IMR-90 (cell line): ENCODE results near the gene ERVH48-1. TPM values are rescaled to one million over a fixed set of nuclear protein-coding genes. Genes with fewer than 3 reads are reported as not detected.
"Not testable (repeated sequence)": the region's sequence is repeated elsewhere in the genome, so short reads cannot be mapped to it uniquely, and the experiment has no call there.

ENCODE experiments used
- ATAC-seq: fragments of 200-7000 bp; cut with Tn5 transposase; 2 replicates; pipeline ENCODE4 v1.9.1; 2020; ENCODE audit warnings: low read depth, mild to moderate bottlenecking, moderate library complexity
- BruUV-seq: library from RNA; stranded (reverse); fragments of 400-500 nt; replicated peaks from 2 replicates; lab custom pipeline; 2021; lab: Mats Ljungman, UMichigan
- CTCF ChIA-PET: fragments of 300-600 bp; formaldehyde crosslinking; extraction: SDS; loops from one replicate; lab custom pipeline; 2021; ENCODE audit warnings: antibody characterized with exemption; lab: Yijun Ruan, JAX
- POLR2A ChIA-PET: fragments of 300-600 bp; sonication (Branson Sonifier 250); formaldehyde crosslinking; loops from one replicate; lab custom pipeline; 2022; ENCODE audit warnings: antibody characterized with exemption; ENCODE audit not compliant: unreplicated experiment; lab: Charles Lee
- DNase-seq: peaks from one replicate; pipeline ENCODE4 v3.0.0; 2013
- H2AFZ ChIP-seq: replicated peaks from 2 replicates; pipeline ENCODE3; 2013; ENCODE audit warnings: low read length, mild to moderate bottlenecking; ENCODE audit not compliant: poor library complexity
- H2AK5ac ChIP-seq: 2 replicates; pipeline ENCODE4 v1.6.1; 2013; ENCODE audit warnings: low read depth, low read length, inconsistent platforms
- H2AK9ac ChIP-seq: replicated peaks from 2 replicates; pipeline ENCODE3; 2013; ENCODE audit warnings: mild to moderate bottlenecking, low read depth, low read length, moderate library complexity; ENCODE audit not compliant: poor library complexity
- H2BK120ac ChIP-seq: 2 replicates; pipeline ENCODE4 v1.6.1; 2013; ENCODE audit warnings: low read depth, low read length, inconsistent platforms
- H2BK15ac ChIP-seq: 3 replicates; pipeline ENCODE4 v1.6.1; 2013; ENCODE audit warnings: low read depth, low read length, inconsistent platforms
- H2BK20ac ChIP-seq: 2 replicates; pipeline ENCODE4 v1.6.1; 2013; ENCODE audit warnings: low read depth, mild to moderate bottlenecking, inconsistent platforms, low read length, moderate library complexity
- H2BK5ac ChIP-seq: 2 replicates; pipeline ENCODE4 v1.6.1; 2013; ENCODE audit warnings: mild to moderate bottlenecking, low read depth, low read length, inconsistent platforms; ENCODE audit not compliant: poor library complexity, severe bottlenecking
- H3K14ac ChIP-seq: replicated peaks from 2 replicates; pipeline ENCODE4 v1.6.1; 2013; ENCODE audit warnings: low read depth, low read length, inconsistent platforms
- H3K18ac ChIP-seq: 2 replicates; pipeline ENCODE4 v1.6.1; 2013; ENCODE audit warnings: low read depth, low read length, control low read depth
- H3K23ac ChIP-seq: 2 replicates; pipeline ENCODE4 v1.6.1; 2013; ENCODE audit warnings: low read depth, low read length, inconsistent platforms
- H3K27ac ChIP-seq: 2 replicates; pipeline ENCODE4 v1.5.1; 2013; ENCODE audit warnings: mild to moderate bottlenecking, control low read depth, low read length; ENCODE audit not compliant: insufficient read depth
- H3K27me3 ChIP-seq: 2 replicates; pipeline ENCODE4 v1.6.1; 2013; ENCODE audit warnings: low read length; ENCODE audit not compliant: control insufficient read depth, insufficient read depth
- H3K36me3 ChIP-seq: 2 replicates; pipeline ENCODE4 v1.6.1; 2013; ENCODE audit warnings: low read length, mixed read lengths; ENCODE audit not compliant: control insufficient read depth, insufficient read depth
- H3K4ac ChIP-seq: 2 replicates; pipeline ENCODE4 v1.6.1; 2013; ENCODE audit warnings: low read depth, low read length, inconsistent platforms
- H3K4me1 ChIP-seq: 2 replicates; pipeline ENCODE4 v1.6.1; 2013; ENCODE audit warnings: low read length, mixed read lengths; ENCODE audit not compliant: control insufficient read depth, insufficient read depth
- H3K4me2 ChIP-seq: 2 replicates; pipeline ENCODE4 v1.6.1; 2013; ENCODE audit warnings: low read depth, mild to moderate bottlenecking, control low read depth, low read length, moderate library complexity
- H3K4me3 ChIP-seq: 2 replicates; pipeline ENCODE4 v1.5.1; 2013; ENCODE audit warnings: low read depth, mild to moderate bottlenecking, control low read depth, low read length, moderate library complexity; ENCODE audit not compliant: insufficient read depth
- H3K56ac ChIP-seq: 2 replicates; pipeline ENCODE4 v1.6.1; 2013; ENCODE audit warnings: low read length, inconsistent platforms; ENCODE audit not compliant: insufficient read depth; ENCODE audit errors: extremely low read depth
- H3K79me1 ChIP-seq, 2 experiments: 2 replicates each; pipeline ENCODE4 v1.6.1; 2013; ENCODE audit warnings: low read length in 2 of 2, inconsistent platforms in 1 of 2, low read depth in 1 of 2
- H3K9ac ChIP-seq: 2 replicates; pipeline ENCODE4 v1.6.1; 2013; ENCODE audit warnings: low read depth, low read length, control low read depth
- H3K9me1 ChIP-seq: 2 replicates; pipeline ENCODE4 v1.6.1; 2013; ENCODE audit warnings: low read length, inconsistent platforms; ENCODE audit not compliant: insufficient read depth
- H3K9me3 ChIP-seq: 2 replicates; pipeline ENCODE4 v1.6.1; 2013; ENCODE audit warnings: low read length; ENCODE audit not compliant: control insufficient read depth, insufficient read depth
- H4K20me1 ChIP-seq: 2 replicates; pipeline ENCODE4 v1.6.1; 2013; ENCODE audit warnings: low read length, inconsistent platforms; ENCODE audit not compliant: insufficient read depth
- H4K5ac ChIP-seq: 2 replicates; pipeline ENCODE4 v1.6.1; 2013; ENCODE audit warnings: mild to moderate bottlenecking, low read depth, low read length, control low read depth
- H4K8ac ChIP-seq, 2 experiments: 2 replicates each; pipeline ENCODE4 v1.6.1; 2013; ENCODE audit warnings: low read depth in 2 of 2, low read length in 2 of 2, control low read depth in 1 of 2, inconsistent platforms in 1 of 2
- H4K91ac ChIP-seq: 2 replicates; pipeline ENCODE4 v1.6.1; 2013; ENCODE audit warnings: low read depth, low read length, inconsistent platforms; ENCODE audit not compliant: insufficient read depth
- CEBPB ChIP-seq: IDR thresholded peaks from 2 replicates; pipeline ENCODE4 v1.6.1; 2012; ENCODE audit warnings: low read depth, low read length, improper control_type of control experiment
- MAFK ChIP-seq: IDR thresholded peaks from 2 replicates; pipeline ENCODE4 v1.6.1; 2012; ENCODE audit warnings: low read depth, low read length, improper control_type of control experiment
- MXI1 ChIP-seq: IDR thresholded peaks from 2 replicates; pipeline ENCODE4 v1.6.1; 2012; ENCODE audit warnings: low read depth, mild to moderate bottlenecking, low read length, moderate library complexity, borderline replicate concordance
- RAD21 ChIP-seq: IDR thresholded peaks from 2 replicates; pipeline ENCODE4 v1.6.1; 2012; ENCODE audit warnings: low read length, improper control_type of control experiment
- RFX5 ChIP-seq: IDR thresholded peaks from 2 replicates; pipeline ENCODE4 v1.8.0; 2012; ENCODE audit warnings: low read depth, mild to moderate bottlenecking, low read length, moderate library complexity
- WGBS, 2 experiments: methylation state at CpG; one replicate each; pipeline versions ENCODE4 v1.1.5 to v1.1.7; 2013; ENCODE audit warnings: missing lambda C conversion rate in 2 of 2; ENCODE audit not compliant: insufficient read length in 1 of 2; ENCODE audit errors: extremely low coverage in 2 of 2; 5-methylcytosine and 5-hydroxymethylcytosine counted together
- dilution Hi-C: fragments of 300-500 bp; cut with HindIII; formaldehyde crosslinking; loops from one replicate; pipeline ENCODE4 v1.14.3; 2018; ENCODE audit warnings: low sequenced_read_pairs; ENCODE audit not compliant: unreplicated experiment
- in situ Hi-C: fragments of 300-500 bp; cut with MboI; formaldehyde crosslinking; loops from 3 replicates; pipeline ENCODE4 v1.14.3; 2019; ENCODE audit warnings: low sequenced_read_pairs, inconsistent platforms, mixed read lengths
- intact Hi-C: fragments of 100-400 bp; cut with micrococcal nuclease; formaldehyde crosslinking; loops from 2 replicates; pipeline ENCODE4 v1.10.0; 2022
- polyA plus RNA-seq, 3 experiments: library from polyadenylated mRNA; depleted of rRNA; stranded (reverse); fragments of >200 nt; gene quantifications; 2 replicates each; pipeline ENCODE4 v1.2.3, GENCODE V29; 2012; ENCODE audit warnings: low replicate concordance in 1 of 3
- total RNA-seq: library from RNA; depleted of rRNA; stranded (reverse); fragments of >200 nt; gene quantifications from 2 replicates; pipeline ENCODE4 v1.2.3, GENCODE V29; 2012
- TF ChIP-seq, protein P1 (sequence below): fragments of 150-350 bp; IDR thresholded peaks from 2 replicates; pipeline ENCODE4 v1.6.1; 2016; ENCODE audit warnings: low read depth, mild to moderate bottlenecking, low read length, moderate library complexity, borderline replicate concordance

ERVH48-1 gene
- total and polyA plus RNA-seq, 2 of the 4 experiments (the other 2 are of a cell fraction): under 0.01 TPM; not detected in 1

DNA sequence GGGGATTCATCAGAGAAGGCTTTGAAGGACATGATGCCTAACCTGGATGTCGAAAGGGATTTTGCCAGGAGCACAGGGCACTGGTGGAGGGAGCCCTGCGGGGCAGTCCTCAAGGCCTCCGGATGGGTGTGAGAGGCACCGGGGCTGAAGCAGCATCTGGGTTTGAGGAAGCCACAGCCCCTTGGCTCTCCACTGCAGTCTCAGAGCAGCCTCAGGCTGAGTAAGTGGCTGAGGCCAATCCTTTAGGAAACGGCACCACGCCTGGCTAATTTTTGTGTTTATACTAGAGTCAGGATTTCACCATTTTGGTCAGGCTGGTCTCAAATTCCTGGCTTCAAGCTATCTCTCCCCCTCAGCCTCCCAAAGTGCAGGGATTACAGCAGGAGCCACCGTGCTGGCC lies 12.0 kb downstream of the ERVH48-1 start:
- Histone ChIP-seq H3K79me1 (peaks cover 7 to 18% of the 10 kb centered on the region in 2 experiments; a peak in 3 of 4 replicates), H3K27me3 (no peaks in the 10 kb centered on the region), H3K4me3 (no peak overlapping the region), H3K18ac (no peak overlapping the region), H2AK9ac (no peak overlapping the region), H2BK5ac (no peak overlapping the region), H2BK20ac (no peak overlapping the region), H4K5ac (no peak overlapping the region), H2AK5ac (no peak overlapping the region), H2AFZ (no peak overlapping the region), H2BK15ac (no peak overlapping the region), H3K56ac (no peak overlapping the region), H4K20me1 (no peaks in the 10 kb centered on the region; the same call in 1 of the 2 replicates), H3K9me1 (no peaks in the 10 kb centered on the region), H3K36me3 (peaks cover 24% of the 10 kb centered on the region), H3K4ac (no peak overlapping the region), H3K9me3 (no peaks in the 10 kb centered on the region), H4K91ac (no peak overlapping the region), H3K4me2 (no peak overlapping the region), H3K27ac (no peak overlapping the region), H4K8ac (no peak overlapping the region), H3K4me1 (peaks cover 2% of the 10 kb centered on the region; the same call in 1 of the 2 replicates), H2BK120ac (no peak overlapping the region), H3K14ac (no peak overlapping the region), H3K23ac (no peak overlapping the region), H3K9ac (no peak overlapping the region)
- TF ChIP-seq RFX5 (no peak), RAD21 (no peak), MAFK (no peak), CEBPB (no peak), MXI1 (no peak)
- TF ChIP-seq, protein P1, sequence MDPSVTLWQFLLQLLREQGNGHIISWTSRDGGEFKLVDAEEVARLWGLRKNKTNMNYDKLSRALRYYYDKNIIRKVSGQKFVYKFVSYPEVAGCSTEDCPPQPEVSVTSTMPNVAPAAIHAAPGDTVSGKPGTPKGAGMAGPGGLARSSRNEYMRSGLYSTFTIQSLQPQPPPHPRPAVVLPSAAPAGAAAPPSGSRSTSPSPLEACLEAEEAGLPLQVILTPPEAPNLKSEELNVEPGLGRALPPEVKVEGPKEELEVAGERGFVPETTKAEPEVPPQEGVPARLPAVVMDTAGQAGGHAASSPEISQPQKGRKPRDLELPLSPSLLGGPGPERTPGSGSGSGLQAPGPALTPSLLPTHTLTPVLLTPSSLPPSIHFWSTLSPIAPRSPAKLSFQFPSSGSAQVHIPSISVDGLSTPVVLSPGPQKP: no peak
- intact Hi-C loops: no loop called here
- no peak for DNase-seq
- ATAC-seq: peak; percentile 63
- WGBS, 2 experiments: 100% methylated on average over 3 of the region's 7 CpGs; no CpG with 5 or more reads in 1 of the 2 experiments
- dilution Hi-C loops: no loop called here
- POLR2A ChIA-PET: no interaction called here
- CTCF ChIA-PET: no interaction called here
- no TSS peak for BruUV-seq
- in situ Hi-C loops: no loop called here

DNA sequence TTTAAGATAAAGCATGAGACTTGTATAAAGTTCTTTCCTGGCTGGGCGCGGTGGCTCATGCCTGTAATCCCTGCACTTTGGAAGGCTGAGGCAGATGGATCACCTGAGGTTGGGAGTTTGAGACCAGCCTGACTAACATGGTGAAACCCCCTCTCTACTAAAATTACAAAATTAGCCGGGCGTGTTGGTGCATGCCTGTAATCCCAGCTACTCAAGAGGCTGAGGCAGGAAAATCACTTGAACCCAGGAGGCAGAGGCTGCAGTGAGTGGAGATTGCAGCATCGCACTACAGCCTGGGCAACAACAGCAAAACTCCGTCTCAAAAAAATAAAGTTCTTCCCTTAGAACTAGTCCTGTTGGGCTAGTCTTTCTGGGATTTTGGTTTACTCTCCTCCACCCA lies 13.5 kb downstream of the ERVH48-1 start:
- BruUV-seq: not testable (repeated sequence)

More for the DNA sequence above, 13.5 kb downstream of the ERVH48-1 start:
- H4K20me1 ChIP-seq, H3K9me3 ChIP-seq, H3K27ac ChIP-seq, H2BK15ac ChIP-seq, H2AFZ ChIP-seq, H4K5ac ChIP-seq, H4K8ac ChIP-seq, dilution Hi-C loops, POLR2A ChIA-PET, H2AK5ac ChIP-seq, H3K4me2 ChIP-seq, H3K9ac ChIP-seq, H3K4me3 ChIP-seq, H2BK20ac ChIP-seq, H3K9me1 ChIP-seq, H3K14ac ChIP-seq, H2AK9ac ChIP-seq, H2BK120ac ChIP-seq, ATAC-seq, H3K4ac ChIP-seq, H3K27me3 ChIP-seq, in situ Hi-C loops, H3K4me1 ChIP-seq, DNase-seq, H4K91ac ChIP-seq, intact Hi-C loops, H2BK5ac ChIP-seq, H3K18ac ChIP-seq, H3K56ac ChIP-seq, H3K23ac ChIP-seq: not testable (repeated sequence)
- Histone ChIP-seq H3K79me1 (peaks cover 7 to 18% of the 10 kb centered on the region in 2 experiments; a peak in 3 of 4 replicates), H3K36me3 (peaks cover 24% of the 10 kb centered on the region)
- WGBS, 2 experiments: no CpG with 5 or more reads among the region's 6 CpGs
- CTCF ChIA-PET: interaction anchor here (0.5 kb wide), 1 partner anchor 895 kb away, joined by 6 read pairs; no protein-coding TSS in a partner anchor
